PFSK-1 (cell line): Measurements from ENCODE around the gene CA7.

Experiments used
- FOXP2 ChIP-seq: optimal IDR thresholded peaks from 2 replicates; pipeline ENCODE3; 2011; ENCODE audit warnings: borderline replicate concordance, control low read depth, inconsistent platforms; ENCODE audit not compliant: insufficient read depth; ENCODE audit errors: extremely low read length, extremely low read depth
- POLR2AphosphoS5 ChIP-seq: IDR thresholded peaks from 2 replicates; pipeline ENCODE4 v1.6.1; 2012; ENCODE audit warnings: low read depth, mild to moderate bottlenecking, control low read depth, low read length, moderate library complexity
- REST ChIP-seq, 2 experiments: IDR thresholded peaks; 2 replicates each; pipeline versions ENCODE4 v1.6.1 to v1.8.0; 2011 to 2012; ENCODE audit warnings: low read depth in 2 of 2, low read length in 2 of 2, control low read depth in 1 of 2, inconsistent platforms in 1 of 2, mild to moderate bottlenecking in 1 of 2, moderate library complexity in 1 of 2; ENCODE audit not compliant: insufficient read depth in 1 of 2
- SIN3A ChIP-seq: IDR thresholded peaks from 2 replicates; pipeline ENCODE4 v1.6.1; 2012; ENCODE audit warnings: mild to moderate bottlenecking, low read length, moderate library complexity, borderline replicate concordance; ENCODE audit not compliant: insufficient read depth
- TAF1 ChIP-seq: IDR thresholded peaks from 2 replicates; pipeline ENCODE4 v1.6.1; 2012; ENCODE audit warnings: low read length, control low read depth, borderline replicate concordance; ENCODE audit not compliant: insufficient read depth

Gene CA7

GRCh38 chr16:66894055-66894454 is 49.8 kb downstream of the CA7 start:
- TF ChIP-seq POLR2AphosphoS5, result no peak

- TF ChIP-seq FOXP2 (no peak), REST (IDR thresholded peaks at IDR 0.05; ENCODE audit: insufficient read depth in 1 of 2, low read depth in 2 of 2, low read length in 2 of 2) (no peak), SIN3A (no peak), TAF1 (no peak), POLR2AphosphoS5 (no peak)
Measured at GRCh38 chr16:66894948-66895688, 50.9 kb downstream of the CA7 start.

- TF ChIP-seq FOXP2 (no peak), REST (IDR thresholded peaks at IDR 0.05; ENCODE audit: insufficient read depth in 1 of 2, low read depth in 2 of 2, low read length in 2 of 2) (no peak), TAF1 (no peak), POLR2AphosphoS5 (no peak), SIN3A (no peak)
Measured at GRCh38 chr16:66895689-66895979, 51.4 kb downstream of the CA7 start.

GRCh38 chr16:66895999-66896398 is 51.8 kb downstream of the CA7 start:
- TF ChIP-seq SIN3A (no peak), TAF1 (no peak), POLR2AphosphoS5 (no peak), FOXP2 (no peak), REST (IDR thresholded peaks at IDR 0.05; ENCODE audit: insufficient read depth in 1 of 2, low read depth in 2 of 2, low read length in 2 of 2) (no peak)

GRCh38 chr16:66898207-66898606 is 54.0 kb downstream of the CA7 start:
- TF ChIP-seq FOXP2, result no peak
- TF ChIP-seq REST (IDR thresholded peaks at IDR 0.05; ENCODE audit: insufficient read depth in 1 of 2, low read depth in 2 of 2, low read length in 2 of 2), result no peak
- TF ChIP-seq POLR2AphosphoS5, result no peak
- TF ChIP-seq TAF1, result no peak
- no peak for TF ChIP-seq SIN3A
